GM20000 (cell line): ENCODE results near the gene SSPN.
A peak's percentile ranks its signal among the peaks of the same experiment; 100 is the strongest.

Experiments used
- DNase-seq: peaks from one replicate; pipeline ENCODE4 v3.0.0; 2012; ENCODE audit warnings: low spot score
- CTCF ChIP-seq: IDR thresholded peaks from 2 replicates; pipeline ENCODE4 v1.5.1; 2012; ENCODE audit warnings: mild to moderate bottlenecking, control low read depth; ENCODE audit errors: extremely low read depth, missing control alignments

SSPN gene

DNA sequence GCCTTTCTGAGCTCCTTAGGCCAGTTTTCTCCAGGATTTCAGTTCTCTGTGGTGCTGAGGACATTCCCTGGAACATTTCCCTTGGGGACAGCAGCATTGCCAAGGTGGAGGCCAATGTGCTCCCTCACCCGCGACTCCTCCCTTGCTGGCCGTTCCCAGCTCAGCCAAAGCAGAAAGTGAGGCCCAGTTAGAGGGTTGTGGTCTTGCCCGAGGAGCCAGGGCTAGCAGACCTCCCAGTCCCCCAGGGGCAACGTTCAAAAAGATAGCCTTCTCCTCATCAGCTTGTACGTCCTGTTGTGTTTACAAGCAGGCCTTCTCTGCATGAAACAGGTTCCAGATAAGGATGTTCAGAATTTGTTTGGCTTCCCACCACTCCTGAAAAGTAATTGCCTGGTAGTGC lies 78.4 kb downstream of the SSPN start:
- no peak for DNase-seq

DNA sequence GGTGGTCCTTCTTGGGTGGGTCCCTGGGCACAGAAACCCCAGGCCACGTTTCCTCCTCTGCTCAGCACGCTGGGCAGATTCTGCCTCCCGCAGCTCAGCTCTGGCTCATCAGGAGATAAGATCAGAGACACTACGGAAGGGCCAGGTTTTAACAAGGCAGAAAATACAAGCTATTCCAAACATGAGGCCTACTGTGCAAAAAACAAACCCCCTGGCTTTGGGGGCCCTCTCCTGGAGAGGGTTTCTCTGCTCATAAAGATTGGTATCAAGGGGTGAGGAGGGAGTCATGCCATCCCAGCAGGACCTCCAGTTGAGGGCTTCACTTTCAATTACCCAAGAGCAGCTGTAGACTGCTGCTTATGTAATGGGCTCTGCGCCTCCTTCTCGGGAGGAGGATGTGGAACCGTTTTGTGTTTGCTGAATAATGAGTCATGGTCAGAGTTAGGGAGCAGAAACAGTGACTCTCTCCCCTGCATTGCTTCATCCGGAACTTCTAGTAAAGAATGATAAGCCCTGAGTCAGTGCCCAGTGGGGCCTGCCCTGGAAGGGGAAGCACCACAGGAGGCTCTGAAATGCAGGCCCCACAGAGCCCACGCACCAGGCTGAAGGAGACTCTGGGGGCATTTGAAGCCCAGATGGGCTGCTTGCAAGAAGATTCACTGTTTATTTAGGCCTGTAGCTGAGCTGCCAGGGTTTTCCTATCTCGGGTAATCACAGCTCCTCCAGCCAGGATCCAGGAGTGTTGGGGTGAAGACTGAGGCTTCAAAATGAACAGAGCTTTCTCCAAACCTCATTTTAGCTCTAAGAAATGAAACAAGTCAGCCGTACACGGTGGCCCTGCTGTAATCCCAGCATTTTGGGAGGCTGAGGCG lies 79.3 kb downstream of the SSPN start:
- peak; percentile 75 for DNase-seq
- no peak for TF ChIP-seq CTCF

More for the DNA sequence above, 78.4 kb downstream of the SSPN start:
- no peak for TF ChIP-seq CTCF

DNA sequence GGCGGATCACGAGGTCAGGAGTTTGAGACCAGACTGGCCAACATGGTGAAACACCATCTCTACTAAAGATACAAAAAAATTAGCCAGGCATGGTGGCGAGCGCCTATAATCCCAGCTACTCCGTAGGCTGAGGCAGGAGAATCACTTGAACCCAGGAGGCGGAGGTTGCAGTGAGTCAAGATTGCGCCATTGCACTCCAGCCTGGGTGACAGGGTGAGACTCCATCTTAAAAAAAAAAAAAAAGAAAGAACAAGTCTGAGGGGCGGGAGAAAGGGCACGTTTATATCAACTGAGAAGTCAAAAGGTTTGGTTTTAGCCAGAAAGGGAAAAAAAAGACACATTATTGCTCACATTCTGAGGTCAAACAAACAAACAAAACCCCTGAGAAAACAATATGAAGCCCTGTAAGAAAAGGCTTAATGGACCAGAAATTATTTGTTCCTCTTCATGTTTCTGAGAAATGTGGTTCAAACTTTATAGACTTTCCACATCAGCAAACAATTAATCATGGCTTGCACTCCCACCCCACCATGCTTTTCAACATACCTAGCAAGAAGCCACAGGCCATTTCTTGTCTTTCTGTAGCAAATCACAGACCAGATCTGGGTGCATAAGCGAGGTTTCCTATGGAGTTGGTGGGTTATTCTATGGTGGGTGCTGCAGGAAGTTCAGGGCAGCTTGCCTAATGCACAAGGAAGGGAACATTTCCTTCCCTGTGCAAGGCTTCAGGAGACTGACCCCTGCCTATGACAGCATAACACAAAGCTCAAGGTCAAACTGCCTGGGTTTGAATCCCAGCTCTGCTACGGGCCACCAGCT lies 80.1 kb downstream of the SSPN start:
- no peak for DNase-seq

DNA sequence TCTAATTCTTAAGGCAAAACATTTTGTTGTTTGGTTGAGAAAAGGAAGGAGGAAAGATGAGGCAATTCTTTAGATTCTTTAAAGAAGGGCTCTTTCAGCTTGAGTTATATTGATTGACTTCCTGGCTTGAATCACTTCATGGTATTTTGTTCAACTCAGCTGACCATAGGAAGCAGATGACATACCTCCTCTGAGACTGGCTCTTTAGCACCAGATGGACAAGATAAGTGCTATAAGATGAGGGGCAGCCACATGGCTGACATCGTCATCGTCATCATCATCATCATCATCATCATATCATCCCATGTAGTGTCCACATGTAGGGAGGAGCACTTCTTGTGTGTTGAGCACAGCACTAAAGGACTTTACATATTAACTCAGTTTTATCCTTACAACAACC lies 81.3 kb downstream of the SSPN start:
- DNase-seq = no peak

More for the DNA sequence above, 80.1 kb downstream of the SSPN start:
- no peak for TF ChIP-seq CTCF

GRCh38 chr12:26277506-26278246 lies 82.3 kb downstream of the SSPN start:
- TF ChIP-seq CTCF = no peak
- DNase-seq = no peak

More for the DNA sequence above, 81.3 kb downstream of the SSPN start:
- TF ChIP-seq CTCF = no peak

DNA sequence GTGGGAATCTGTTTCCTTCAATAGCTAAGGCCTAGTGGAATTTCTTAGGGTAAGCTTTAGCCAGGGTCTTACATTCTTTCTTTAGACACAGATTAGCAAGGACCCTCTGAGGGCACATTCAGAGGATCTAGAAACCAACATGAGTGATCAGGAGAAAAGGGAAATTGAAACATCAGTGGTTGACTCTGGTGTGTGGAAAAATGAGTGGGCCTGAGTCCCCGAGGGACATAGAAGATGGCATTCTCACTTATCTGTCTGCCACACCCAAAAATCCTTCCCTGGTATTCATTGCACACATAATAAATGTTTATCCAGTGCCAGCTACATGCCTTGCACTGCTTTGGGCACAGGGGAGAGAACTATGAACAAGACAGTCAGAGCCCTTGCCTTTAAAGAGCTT lies 82.9 kb downstream of the SSPN start:
- DNase-seq = no peak
- no peak for TF ChIP-seq CTCF
